Neural cell (in vitro differentiated cells): ENCODE data around the gene ZCCHC2. TPM values are rescaled to one million over a fixed set of nuclear protein-coding genes. Genes with fewer than 3 reads are reported as not detected.

Experiments used
- H2AFZ ChIP-seq: fragments of 200-600, 300-800 bp; sonication (generic), shearing (Covaris generic); 2 replicates; pipeline ENCODE4 v1.6.0; 2014; ENCODE audit warnings: low read depth, mild to moderate bottlenecking, antibody characterized with exemption, low read length, moderate library complexity
- H3F3A ChIP-seq: fragments of 200-600 bp; shearing (Covaris generic); 2 replicates; pipeline ENCODE4 v1.6.1; 2016; ENCODE audit warnings: mild to moderate bottlenecking, moderate library complexity, mixed read lengths, antibody characterized with exemption, low read length; ENCODE audit not compliant: insufficient read depth, poor library complexity, severe bottlenecking
- H3K27ac ChIP-seq: fragments of 200-600, 300-800 bp; sonication (generic), shearing (Covaris generic); 2 replicates; pipeline ENCODE4 v1.5.1; 2014; ENCODE audit warnings: mild to moderate bottlenecking, low read length, moderate library complexity
- H3K27me3 ChIP-seq: fragments of 300-800, 200-600 bp; sonication (generic), shearing (Covaris generic); 2 replicates; pipeline ENCODE4 v1.6.0; 2014; ENCODE audit warnings: mild to moderate bottlenecking, low read depth, low read length, moderate library complexity; ENCODE audit not compliant: insufficient read depth
- H3K36me3 ChIP-seq: fragments of 300-800, 200-600 bp; sonication (generic), shearing (Covaris generic); 2 replicates; pipeline ENCODE4 v1.5.1; 2014; ENCODE audit warnings: mild to moderate bottlenecking, antibody characterized with exemption, low read length, moderate library complexity; ENCODE audit not compliant: insufficient read depth
- H3K4me2 ChIP-seq: fragments of 300-800, 200-600 bp; sonication (generic), shearing (Covaris generic); 2 replicates; pipeline ENCODE4 v1.6.0; 2014; ENCODE audit warnings: mild to moderate bottlenecking, low read length
- H3K4me3 ChIP-seq: fragments of 300-800, 200-600 bp; sonication (generic), shearing (Covaris generic); 2 replicates; pipeline ENCODE4 v1.5.1; 2014; ENCODE audit warnings: mild to moderate bottlenecking, low read length, moderate library complexity
- H3K79me2 ChIP-seq: fragments of 200-600 bp; shearing (Covaris generic); replicated peaks from 2 replicates; pipeline ENCODE4 v1.6.0; 2014; ENCODE audit warnings: mild to moderate bottlenecking, low read length, moderate library complexity; ENCODE audit not compliant: insufficient read depth
- H3K9ac ChIP-seq: fragments of 300-800, 200-600 bp; sonication (generic), shearing (Covaris generic); 2 replicates; pipeline ENCODE4 v1.6.1; 2016; ENCODE audit warnings: mild to moderate bottlenecking, low read length, mixed read lengths
- H3K9me2 ChIP-seq: fragments of 200-600 bp; shearing (Covaris generic); 2 replicates; pipeline ENCODE4 v1.6.1; 2016; ENCODE audit warnings: mild to moderate bottlenecking, low read length, mixed read lengths; ENCODE audit not compliant: insufficient read depth
- H3K9me3 ChIP-seq: fragments of 200-600, 300-800 bp; sonication (generic), shearing (Covaris generic); 2 replicates; pipeline ENCODE4 v1.6.1; 2016; ENCODE audit warnings: mild to moderate bottlenecking, mixed run types, low read length, moderate library complexity, mixed read lengths
- H4K20me1 ChIP-seq: fragments of 200-600 bp; shearing (Covaris generic); 2 replicates; pipeline ENCODE4 v1.6.1; 2016; ENCODE audit warnings: mild to moderate bottlenecking, mixed run types; ENCODE audit not compliant: insufficient read depth
- EP300 ChIP-seq: fragments of 450-650 bp; conservative IDR thresholded peaks from 2 replicates; pipeline ENCODE4 v1.6.1; 2014; ENCODE audit warnings: antibody characterized with exemption, mild to moderate bottlenecking, moderate library complexity; ENCODE audit not compliant: poor library complexity, severe bottlenecking
- EZH2 ChIP-seq: fragments of 200-600, 300-800 bp; shearing (Covaris generic), sonication (generic); IDR thresholded peaks from 2 replicates; pipeline ENCODE4 v1.6.1; 2014; ENCODE audit warnings: antibody characterized with exemption, low read length, borderline replicate concordance, mild to moderate bottlenecking; ENCODE audit not compliant: insufficient read depth, poor library complexity, severe bottlenecking
- MXI1 ChIP-seq: fragments of 450-650 bp; conservative IDR thresholded peaks from 2 replicates; pipeline ENCODE4 v1.6.1; 2014; ENCODE audit warnings: antibody characterized with exemption, mild to moderate bottlenecking; ENCODE audit not compliant: poor library complexity, severe bottlenecking
- POLR2AphosphoS5 ChIP-seq: IDR thresholded peaks from 2 replicates; pipeline ENCODE4 v1.6.1; 2012
- RAD21 ChIP-seq: fragments of 450-650 bp; conservative IDR thresholded peaks from 2 replicates; pipeline ENCODE4 v1.6.1; 2014; ENCODE audit warnings: antibody characterized with exemption, mild to moderate bottlenecking, moderate library complexity
- REST ChIP-seq: IDR thresholded peaks from 2 replicates; pipeline ENCODE4 v1.6.1; 2012; ENCODE audit warnings: borderline replicate concordance
- SMC3 ChIP-seq: fragments of 450-650 bp; conservative IDR thresholded peaks from 2 replicates; pipeline ENCODE4 v1.6.1; 2014; ENCODE audit warnings: antibody characterized with exemption, mild to moderate bottlenecking, moderate library complexity; ENCODE audit not compliant: poor library complexity
- TAF1 ChIP-seq: IDR thresholded peaks from 2 replicates; pipeline ENCODE4 v1.6.1; 2012; ENCODE audit warnings: low read depth
- polyA plus RNA-seq: library from polyadenylated mRNA; depleted of rRNA; stranded (reverse); fragments of >200 nt; gene quantifications from 2 replicates; pipeline ENCODE4 v1.2.3, GENCODE V29; 2014
- TF ChIP-seq, protein P1 (sequence below): fragments of 450-650 bp; IDR thresholded peaks from 2 replicates; pipeline ENCODE4 v1.5.1; 2014; ENCODE audit warnings: antibody characterized with exemption, mild to moderate bottlenecking, moderate library complexity; ENCODE audit not compliant: poor library complexity, severe bottlenecking

Gene ZCCHC2
- polyA plus RNA-seq, 1 donor from 2014 or later = 3.8 TPM

GRCh38 chr18:62607302-62607701, 84.5 kb downstream of the ZCCHC2 start:
- Histone ChIP-seq H3K79me2 (no peaks in the 10 kb centered on the region), H3K4me2 (no peak overlapping the region), H3F3A (no peaks in the 10 kb centered on the region), H3K27me3 (peaks cover 2% of the 10 kb centered on the region), H3K36me3 (no peaks in the 10 kb centered on the region), H3K4me3 (no peak overlapping the region), H3K9ac (no peak overlapping the region), H2AFZ (no peak overlapping the region), H4K20me1 (no peaks in the 10 kb centered on the region), H3K27ac (no peak overlapping the region), H3K9me3 (no peaks in the 10 kb centered on the region), H3K9me2 (no peaks in the 10 kb centered on the region)
- TF ChIP-seq TAF1 (no peak), MXI1 (no peak), SMC3 (no peak), RAD21 (no peak), EZH2 (no peak), POLR2AphosphoS5 (no peak), REST (no peak), EP300 (no peak)
- TF ChIP-seq, protein P1, sequence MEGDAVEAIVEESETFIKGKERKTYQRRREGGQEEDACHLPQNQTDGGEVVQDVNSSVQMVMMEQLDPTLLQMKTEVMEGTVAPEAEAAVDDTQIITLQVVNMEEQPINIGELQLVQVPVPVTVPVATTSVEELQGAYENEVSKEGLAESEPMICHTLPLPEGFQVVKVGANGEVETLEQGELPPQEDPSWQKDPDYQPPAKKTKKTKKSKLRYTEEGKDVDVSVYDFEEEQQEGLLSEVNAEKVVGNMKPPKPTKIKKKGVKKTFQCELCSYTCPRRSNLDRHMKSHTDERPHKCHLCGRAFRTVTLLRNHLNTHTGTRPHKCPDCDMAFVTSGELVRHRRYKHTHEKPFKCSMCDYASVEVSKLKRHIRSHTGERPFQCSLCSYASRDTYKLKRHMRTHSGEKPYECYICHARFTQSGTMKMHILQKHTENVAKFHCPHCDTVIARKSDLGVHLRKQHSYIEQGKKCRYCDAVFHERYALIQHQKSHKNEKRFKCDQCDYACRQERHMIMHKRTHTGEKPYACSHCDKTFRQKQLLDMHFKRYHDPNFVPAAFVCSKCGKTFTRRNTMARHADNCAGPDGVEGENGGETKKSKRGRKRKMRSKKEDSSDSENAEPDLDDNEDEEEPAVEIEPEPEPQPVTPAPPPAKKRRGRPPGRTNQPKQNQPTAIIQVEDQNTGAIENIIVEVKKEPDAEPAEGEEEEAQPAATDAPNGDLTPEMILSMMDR = no peak

GRCh38 chr18:62607708-62608428, 85.0 kb downstream of the ZCCHC2 start:
- H4K20me1 ChIP-seq = no peaks in the 10 kb centered on the region
- H3K4me2 ChIP-seq = no peak overlapping the region
- no peak overlapping the region for H2AFZ ChIP-seq
- H3K4me3 ChIP-seq = no peak overlapping the region
- TF ChIP-seq EZH2 (no peak), REST (no peak), RAD21 (no peak), MXI1 (no peak), POLR2AphosphoS5 (no peak), SMC3 (no peak), EP300 (no peak), TAF1 (no peak)
- TF ChIP-seq, protein P1 = no peak
- H3K27me3 ChIP-seq = peaks cover 2% of the 10 kb centered on the region
- no peak overlapping the region for H3K27ac ChIP-seq
- H3K9ac ChIP-seq = no peak overlapping the region
- H3F3A ChIP-seq = no peaks in the 10 kb centered on the region
- H3K79me2 ChIP-seq = no peaks in the 10 kb centered on the region
- H3K9me3 ChIP-seq = no peaks in the 10 kb centered on the region
- no peaks in the 10 kb centered on the region for H3K9me2 ChIP-seq
- H3K36me3 ChIP-seq = no peaks in the 10 kb centered on the region
